ENCODE results near the gene CTSO.

Gene CTSO

DNA sequence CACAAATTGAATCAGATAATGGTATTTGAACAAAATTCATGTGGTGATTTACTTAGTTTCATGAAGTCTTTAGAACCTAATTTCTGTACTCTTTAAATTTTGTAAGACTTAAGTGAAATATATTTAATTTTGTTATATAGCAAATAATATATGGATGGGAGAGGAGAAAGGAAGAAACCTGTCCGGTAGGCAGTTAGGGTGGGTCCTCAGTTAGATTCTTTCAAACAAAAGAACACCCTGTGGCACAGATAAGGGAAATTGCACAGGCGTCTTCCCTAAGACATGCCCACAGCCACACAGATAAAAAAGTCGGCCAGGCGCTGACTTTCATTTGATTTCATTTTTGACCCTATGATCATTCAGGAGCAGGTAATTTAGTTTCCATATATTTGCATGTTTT is 25.1 kb upstream of the CTSO start:
- no peak overlapping the region for H3K27ac ChIP-seq
- TF ChIP-seq, protein P1, sequence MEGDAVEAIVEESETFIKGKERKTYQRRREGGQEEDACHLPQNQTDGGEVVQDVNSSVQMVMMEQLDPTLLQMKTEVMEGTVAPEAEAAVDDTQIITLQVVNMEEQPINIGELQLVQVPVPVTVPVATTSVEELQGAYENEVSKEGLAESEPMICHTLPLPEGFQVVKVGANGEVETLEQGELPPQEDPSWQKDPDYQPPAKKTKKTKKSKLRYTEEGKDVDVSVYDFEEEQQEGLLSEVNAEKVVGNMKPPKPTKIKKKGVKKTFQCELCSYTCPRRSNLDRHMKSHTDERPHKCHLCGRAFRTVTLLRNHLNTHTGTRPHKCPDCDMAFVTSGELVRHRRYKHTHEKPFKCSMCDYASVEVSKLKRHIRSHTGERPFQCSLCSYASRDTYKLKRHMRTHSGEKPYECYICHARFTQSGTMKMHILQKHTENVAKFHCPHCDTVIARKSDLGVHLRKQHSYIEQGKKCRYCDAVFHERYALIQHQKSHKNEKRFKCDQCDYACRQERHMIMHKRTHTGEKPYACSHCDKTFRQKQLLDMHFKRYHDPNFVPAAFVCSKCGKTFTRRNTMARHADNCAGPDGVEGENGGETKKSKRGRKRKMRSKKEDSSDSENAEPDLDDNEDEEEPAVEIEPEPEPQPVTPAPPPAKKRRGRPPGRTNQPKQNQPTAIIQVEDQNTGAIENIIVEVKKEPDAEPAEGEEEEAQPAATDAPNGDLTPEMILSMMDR (conservative IDR thresholded peaks at IDR 0.05): no peak
- no peak for TF ChIP-seq ZFX (IDR thresholded peaks at IDR 0.05)

DNA sequence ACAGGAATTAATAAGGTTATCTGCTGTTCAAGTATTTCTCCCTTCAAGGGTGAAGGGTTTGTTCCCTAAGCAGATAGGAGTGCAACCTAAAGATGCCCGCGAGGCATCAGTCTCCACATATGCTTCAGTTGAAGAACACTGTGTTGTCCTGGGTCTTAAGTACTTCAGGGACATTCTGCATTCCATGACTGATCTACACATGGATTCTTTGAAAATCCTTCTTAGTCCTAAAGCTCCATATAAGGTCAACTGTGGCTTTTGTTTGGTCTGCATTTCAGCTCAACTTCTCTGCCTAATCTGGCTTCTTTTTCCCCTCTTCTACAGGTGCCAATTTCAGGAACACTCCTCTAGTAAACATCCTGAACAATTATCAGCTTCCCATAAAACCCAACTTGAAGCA is 21.8 kb upstream of the CTSO start:
- H3K27ac ChIP-seq: no peak overlapping the region
- no peak for TF ChIP-seq ZFX (IDR thresholded peaks at IDR 0.05)
- TF ChIP-seq, protein P1 (conservative IDR thresholded peaks at IDR 0.05): no peak

DNA sequence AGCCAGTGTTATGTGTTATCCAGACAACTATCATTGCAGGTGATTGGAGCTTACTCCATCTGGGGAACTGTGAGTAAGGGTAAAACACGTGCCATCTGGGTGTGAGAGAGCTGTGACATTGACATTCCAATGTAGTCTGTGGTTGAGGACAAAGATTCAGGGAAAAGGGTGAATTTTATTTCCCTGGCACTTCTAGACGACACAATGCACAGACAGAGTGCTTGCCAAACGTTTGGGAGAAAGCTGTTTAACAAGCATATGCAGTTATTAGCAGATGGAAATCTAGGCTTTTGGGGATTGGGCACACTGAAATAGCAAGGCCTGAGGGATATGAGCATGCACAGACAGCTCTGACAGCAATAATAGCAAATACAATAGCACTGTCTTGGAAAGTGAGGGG is 21.3 kb upstream of the CTSO start:
- H3K27ac ChIP-seq: no peak overlapping the region
- TF ChIP-seq ZFX (IDR thresholded peaks at IDR 0.05): no peak
- TF ChIP-seq, protein P1 (conservative IDR thresholded peaks at IDR 0.05): no peak

DNA sequence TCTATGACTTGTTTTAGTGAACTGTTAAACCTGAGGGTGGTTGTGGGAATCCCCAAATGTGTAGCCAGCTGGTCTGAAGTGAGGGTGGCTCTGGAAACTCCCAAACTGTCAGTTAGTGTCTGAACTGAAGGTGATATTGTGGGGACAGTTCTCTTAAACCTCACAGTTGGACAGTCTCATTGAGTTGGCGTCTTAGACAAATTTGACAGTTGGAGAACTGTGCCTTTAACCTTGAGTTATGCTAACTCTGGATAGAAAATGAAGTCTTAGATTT is 20.7 kb upstream of the CTSO start:
- H3K27ac ChIP-seq: no peak overlapping the region
- TF ChIP-seq, protein P1 (conservative IDR thresholded peaks at IDR 0.05): no peak
- no peak for TF ChIP-seq ZFX (IDR thresholded peaks at IDR 0.05)

DNA sequence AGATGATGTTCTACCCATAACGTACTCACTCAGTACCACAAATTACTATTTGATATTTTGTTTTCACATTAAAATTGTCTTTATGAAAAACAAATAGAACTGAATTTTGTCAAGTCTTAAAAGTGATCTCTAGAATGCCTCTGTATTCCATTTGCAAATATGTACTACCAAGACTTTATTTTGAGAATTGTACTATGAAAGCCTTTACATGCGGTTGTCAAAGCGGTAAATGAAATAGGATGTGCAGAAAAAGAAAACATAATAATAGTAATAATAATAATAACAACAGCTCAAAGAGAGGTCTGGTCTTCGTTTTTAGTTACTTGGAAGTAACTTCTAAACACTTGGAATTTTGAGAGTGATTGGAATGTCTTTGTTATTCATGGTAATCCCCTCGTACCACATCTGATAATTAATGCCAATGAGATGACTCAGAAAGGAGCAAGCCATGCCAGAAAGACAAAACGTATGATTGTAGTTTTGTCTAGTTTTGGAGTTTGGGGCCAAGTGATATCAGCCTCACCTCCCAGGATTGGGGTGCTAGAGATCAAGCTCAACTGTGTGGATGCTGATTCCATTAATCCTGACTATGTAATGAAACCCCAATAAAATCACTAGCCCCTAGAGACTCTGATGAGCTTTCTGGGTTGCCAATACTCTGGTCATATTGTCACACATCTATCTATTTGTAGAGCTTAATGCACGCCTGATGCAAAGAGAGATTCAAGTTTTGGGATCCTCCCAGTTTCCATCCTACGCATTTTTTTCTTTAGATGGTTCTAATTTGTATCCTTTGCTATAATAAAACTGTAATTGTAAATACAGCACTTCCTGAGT is 20.2 kb upstream of the CTSO start:
- no peak overlapping the region for H3K27ac ChIP-seq
- TF ChIP-seq, protein P1 (conservative IDR thresholded peaks at IDR 0.05): no peak
- TF ChIP-seq ZFX (IDR thresholded peaks at IDR 0.05): no peak

DNA sequence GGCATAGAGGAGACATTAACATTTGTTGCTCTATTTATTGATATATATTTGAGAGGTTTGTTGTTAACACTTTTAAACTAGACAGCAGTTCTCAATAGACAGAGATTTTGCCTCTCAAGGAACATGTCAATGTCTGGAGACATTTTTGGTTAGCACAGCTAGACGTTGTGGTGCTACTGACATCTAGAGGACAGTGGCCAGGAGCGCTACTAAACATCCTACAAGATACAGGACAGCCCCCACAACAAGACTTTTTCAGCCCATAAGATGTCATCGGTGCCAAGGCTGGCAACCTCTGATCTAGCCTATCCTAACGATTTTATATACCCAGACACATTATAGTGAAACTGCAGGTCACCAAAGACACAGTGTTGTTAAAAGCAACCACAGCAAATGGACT is 18.4 kb upstream of the CTSO start:
- H3K27ac ChIP-seq: no peak overlapping the region
- TF ChIP-seq, protein P1 (conservative IDR thresholded peaks at IDR 0.05): peak; percentile 56
- TF ChIP-seq ZFX (IDR thresholded peaks at IDR 0.05): no peak

DNA sequence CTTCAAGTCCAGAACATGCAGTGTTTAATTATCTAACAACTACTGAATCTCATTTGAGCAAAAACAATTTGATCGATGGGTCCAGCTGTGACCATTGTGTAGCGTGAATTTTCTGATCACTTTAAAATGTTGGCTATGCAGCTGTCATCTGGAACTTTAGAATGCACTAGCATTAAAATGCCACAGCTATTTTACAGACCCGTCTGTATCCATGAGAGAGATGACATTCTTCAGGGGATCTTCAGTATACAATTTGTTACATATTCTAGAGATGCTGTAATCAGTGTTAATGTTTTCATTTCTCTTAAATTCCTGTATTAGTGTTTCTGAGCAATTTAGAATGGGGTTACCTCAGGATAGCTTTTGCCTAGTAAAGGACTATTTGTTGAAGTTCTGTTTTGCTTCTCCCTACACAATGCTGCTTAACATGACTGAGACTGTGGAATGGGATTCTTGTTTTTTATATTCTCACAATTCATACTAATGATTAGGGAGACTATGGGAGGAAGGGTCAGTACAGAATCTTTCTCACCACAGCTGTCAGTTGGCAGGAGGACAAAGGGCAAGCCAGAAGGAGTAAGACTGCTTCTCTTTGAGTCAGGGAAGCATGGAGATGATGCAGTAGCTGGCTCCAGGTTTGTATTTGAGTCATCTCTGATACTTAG is 13.2 kb upstream of the CTSO start:
- H3K27ac ChIP-seq: no peak overlapping the region
- TF ChIP-seq, protein P1 (conservative IDR thresholded peaks at IDR 0.05): no peak
- TF ChIP-seq ZFX (IDR thresholded peaks at IDR 0.05): no peak
